ENCODE results near the gene DAPK3.

Gene DAPK3

GRCh38 chr19:3932931-3933810 is 37.7 kb downstream of the DAPK3 start, which contains the start of gene NMRK2:
Gene NMRK2 (plus strand): TSS chr19:3933069. CDS start chr19:3933672, 603 bp downstream.
- no peak within 1 kb of the TSS for H3K27ac Mint-ChIP-seq
- no peaks in the 10 kb centered on the region for H3K36me3 Mint-ChIP-seq
- no peak within 1 kb of the TSS for H3K4me3 Mint-ChIP-seq
- H3K4me1 Mint-ChIP-seq = no peaks in the 10 kb centered on the region
- ATAC-seq = peak; percentile 49
- peaks cover 3% of the 10 kb centered on the region for H3K9me3 Mint-ChIP-seq
- H3K27me3 Mint-ChIP-seq = peaks cover 62% of the 10 kb centered on the region

GRCh38 chr19:3931041-3931440 is 39.9 kb downstream of the DAPK3 start:
- no peaks in the 10 kb centered on the region for H3K4me1 Mint-ChIP-seq
- peaks cover 3% of the 10 kb centered on the region for H3K9me3 Mint-ChIP-seq
- no peaks in the 10 kb centered on the region for H3K36me3 Mint-ChIP-seq
- H3K27ac Mint-ChIP-seq = no peak overlapping the region
- no peak overlapping the region for H3K4me3 Mint-ChIP-seq
- peaks cover 66% of the 10 kb centered on the region for H3K27me3 Mint-ChIP-seq
- ATAC-seq = no peak

- no peak for ATAC-seq
- Mint-ChIP-seq H3K27me3 (peaks cover 41% of the 10 kb centered on the region), H3K27ac (no peak overlapping the region), H3K36me3 (peaks cover 8% of the 10 kb centered on the region), H3K4me1 (no peaks in the 10 kb centered on the region), H3K9me3 (peaks cover 12% of the 10 kb centered on the region), H3K4me3 (no peak overlapping the region)
Observed at GRCh38 chr19:3923912-3924311, 47.0 kb downstream of the DAPK3 start.

DNA sequence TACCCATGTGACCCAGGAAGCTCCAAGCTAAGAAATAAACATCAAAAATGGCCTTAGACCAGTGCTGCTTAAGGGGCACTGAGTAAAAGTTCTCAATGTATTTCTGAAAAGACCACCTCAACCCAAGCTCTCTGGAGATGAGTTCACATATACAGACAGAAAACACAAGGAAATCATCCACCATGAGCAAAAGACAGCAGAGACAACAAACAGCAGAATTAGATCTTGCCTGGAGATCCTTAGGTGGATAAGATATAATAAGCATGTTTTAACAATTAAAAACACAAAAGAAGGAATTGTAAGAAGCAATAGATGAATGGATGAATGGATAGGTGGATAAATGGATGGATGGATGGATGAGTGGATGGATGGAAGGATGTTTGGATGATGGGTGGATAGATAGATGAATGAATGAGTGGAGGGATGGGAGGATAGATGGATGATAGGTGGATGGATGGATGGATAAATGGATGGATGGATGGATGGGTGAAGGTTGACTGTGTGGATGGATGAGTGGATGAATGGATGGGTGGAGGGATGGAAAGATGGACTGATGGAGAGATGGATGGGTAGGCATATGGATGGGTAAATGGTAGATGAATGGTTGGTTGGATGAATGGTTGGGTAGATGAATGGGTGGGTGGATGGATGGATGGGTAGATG is 47.7 kb downstream of the DAPK3 start:
- no peak overlapping the region for H3K27ac Mint-ChIP-seq
- H3K27me3 Mint-ChIP-seq = peaks cover 45% of the 10 kb centered on the region
- H3K36me3 Mint-ChIP-seq = peaks cover 8% of the 10 kb centered on the region
- no peak for ATAC-seq
- no peak overlapping the region for H3K4me3 Mint-ChIP-seq
- peaks cover 12% of the 10 kb centered on the region for H3K9me3 Mint-ChIP-seq
- no peaks in the 10 kb centered on the region for H3K4me1 Mint-ChIP-seq

GRCh38 chr19:3919793-3920192 is 51.1 kb downstream of the DAPK3 start:
- Mint-ChIP-seq H3K4me1 (peaks cover 9% of the 10 kb centered on the region), H3K4me3 (no peak overlapping the region), H3K36me3 (peaks cover 13% of the 10 kb centered on the region), H3K9me3 (peaks cover 15% of the 10 kb centered on the region), H3K27ac (no peak overlapping the region), H3K27me3 (peaks cover 53% of the 10 kb centered on the region)
- no peak for ATAC-seq

GRCh38 chr19:3916033-3916432 is 54.9 kb downstream of the DAPK3 start:
- peaks cover 4% of the 10 kb centered on the region for H3K9me3 Mint-ChIP-seq
- H3K4me3 Mint-ChIP-seq = peak overlapping the region; percentile 2
- ATAC-seq = no peak
- peaks cover 9% of the 10 kb centered on the region for H3K4me1 Mint-ChIP-seq
- H3K27ac Mint-ChIP-seq = no peak overlapping the region
- H3K36me3 Mint-ChIP-seq = peaks cover 5% of the 10 kb centered on the region
- H3K27me3 Mint-ChIP-seq = peaks cover 33% of the 10 kb centered on the region

DNA sequence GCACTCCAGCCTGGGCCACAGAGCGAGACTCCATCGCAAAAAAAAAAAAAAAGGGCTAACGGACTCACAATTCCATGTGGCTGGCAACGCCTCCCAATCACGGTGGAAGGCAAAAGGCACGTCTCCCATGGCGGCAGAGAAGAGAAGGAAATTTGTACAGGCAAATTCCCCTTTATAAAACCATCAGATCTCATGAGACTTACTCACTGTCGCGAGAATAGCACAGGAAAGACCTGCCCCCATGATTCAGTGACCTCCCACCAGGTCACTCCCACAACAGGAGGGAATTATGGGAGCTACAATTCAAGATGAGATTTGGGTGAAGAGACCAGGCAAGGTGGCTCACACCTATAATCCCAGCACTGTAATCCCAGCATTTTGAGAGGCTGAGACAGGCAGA is 56.7 kb downstream of the DAPK3 start:
- Mint-ChIP-seq H3K36me3 (peaks cover 5% of the 10 kb centered on the region), H3K4me1 (peaks cover 9% of the 10 kb centered on the region), H3K27me3 (peaks cover 33% of the 10 kb centered on the region), H3K9me3 (peaks cover 6% of the 10 kb centered on the region), H3K4me3 (no peak overlapping the region), H3K27ac (no peak overlapping the region)
- ATAC-seq = no peak

DNA sequence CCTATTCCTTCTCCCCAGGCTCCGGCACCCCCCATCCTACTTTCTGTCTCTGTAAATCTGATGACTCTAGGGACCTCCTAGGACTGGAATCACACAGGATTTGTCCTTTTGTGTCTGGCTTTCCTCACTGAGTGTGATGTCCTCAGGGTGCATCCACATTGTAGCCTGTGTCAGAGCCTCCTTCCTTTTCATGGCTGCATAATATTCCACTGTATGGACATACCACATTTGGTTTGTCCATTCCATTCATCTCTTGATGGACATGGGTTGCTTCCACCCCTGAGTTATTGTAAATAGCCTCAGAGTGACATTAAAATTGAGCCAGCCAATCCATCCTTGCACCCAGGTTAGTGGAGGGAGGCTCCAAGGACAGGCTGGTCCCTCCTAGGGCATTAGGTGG is 60.8 kb downstream of the DAPK3 start:
- no peaks in the 10 kb centered on the region for H3K36me3 Mint-ChIP-seq
- no peak overlapping the region for H3K4me3 Mint-ChIP-seq
- H3K4me1 Mint-ChIP-seq = no peaks in the 10 kb centered on the region
- H3K9me3 Mint-ChIP-seq = peaks cover 2% of the 10 kb centered on the region
- H3K27ac Mint-ChIP-seq = no peak overlapping the region
- no peak for ATAC-seq
- H3K27me3 Mint-ChIP-seq = peaks cover 9% of the 10 kb centered on the region

Measured in stimulated activated memory B cell treated with anti-CD40 and anti-IgM and Interleukin-4, amounts not matched to agents 10 μg/mL and 1 μg/mL and 100 μg/mL, for 72 hours (primary cell).